B cell (primary cell): ENCODE results near the gene FIBP. TPM values are rescaled to one million over a fixed set of nuclear protein-coding genes. Genes with fewer than 3 reads are reported as not detected.

Source experiments
- ATAC-seq: fragments of 200-7000 bp; cut with Tn5 transposase; one replicate; pipeline ENCODE4 v1.10.0; 2021; ENCODE audit warnings: low read depth, mild to moderate bottlenecking, moderate number of reproducible peaks, moderate library complexity
- CTCF ChIA-PET: fragments of 350-600 bp; sonication (Branson Sonifier 250); formaldehyde crosslinking; loops from one replicate; lab custom pipeline; 2021; ENCODE audit warnings: antibody characterized with exemption, inconsistent platforms; lab: Charles Lee
- POLR2A ChIA-PET: fragments of 350-600 bp; sonication (Branson Sonifier 250); formaldehyde crosslinking; loops from one replicate; lab custom pipeline; 2021; ENCODE audit warnings: antibody characterized with exemption; lab: Charles Lee
- DNase-seq: peaks from one replicate; pipeline ENCODE4 v3.0.0; 2013
- H2AFZ ChIP-seq: 2 replicates; pipeline ENCODE4 v1.6.1; 2012; ENCODE audit warnings: mild to moderate bottlenecking, low read depth, low read length; ENCODE audit not compliant: insufficient read depth, poor library complexity, severe bottlenecking
- H3K27ac ChIP-seq, 2 donors: 1 replicate in 1 of 2; 2 replicates in 1 of 2; pipeline ENCODE4 v1.5.1; 2012 to 2013; ENCODE audit warnings: low read length in 2 of 2, mild to moderate bottlenecking in 2 of 2, moderate library complexity in 1 of 2
- H3K27me3 ChIP-seq, 4 experiments: fragments of 200-600 bp in 1 of 4; sonication (generic) in 1 of 4; replicated peaks in 1 of 4; 1 replicate in 2 of 4; 2 replicates in 2 of 4; pipeline versions ENCODE4 v1.6.1 to v1.7.0; 2013 to 2016; ENCODE audit warnings: low read length in 3 of 4, mild to moderate bottlenecking in 2 of 4, mixed read lengths in 1 of 4, moderate library complexity in 1 of 4; ENCODE audit not compliant: insufficient read depth in 4 of 4, control insufficient read depth in 3 of 4; ENCODE audit errors: control extremely low read depth in 1 of 4
- H3K36me3 ChIP-seq, 2 experiments: replicated peaks in 1 of 2; 1 replicate in 1 of 2; 2 replicates in 1 of 2; pipeline versions ENCODE4 v1.6.1 to v1.7.1; 2013; ENCODE audit warnings: low read length in 1 of 2; ENCODE audit not compliant: insufficient read depth in 2 of 2, control insufficient read depth in 1 of 2; ENCODE audit errors: control extremely low read depth in 1 of 2, extremely low read depth in 1 of 2
- H3K4me1 ChIP-seq, 2 donors: fragments of 200-600 bp in 1 of 2; sonication (generic) in 1 of 2; 1 replicate in 1 of 2; 2 replicates in 1 of 2; pipeline versions ENCODE4 v1.5.1 to v1.6.1; 2013 to 2017; ENCODE audit warnings: low read length in 2 of 2; ENCODE audit not compliant: control insufficient read depth in 2 of 2, insufficient read depth in 2 of 2
- H3K4me2 ChIP-seq: replicated peaks from 2 replicates; pipeline ENCODE3; 2012; ENCODE audit warnings: mild to moderate bottlenecking, low read depth, low read length; ENCODE audit not compliant: poor library complexity, severe bottlenecking
- H3K4me3 ChIP-seq, 5 experiments: fragments of 200-600 bp in 1 of 5; sonication (generic) in 1 of 5; 1 replicate in 3 of 5; 2 replicates in 2 of 5; pipeline versions ENCODE4 v1.5.1 to v1.7.0; 2011 to 2016; ENCODE audit warnings: low read length in 4 of 5, mild to moderate bottlenecking in 4 of 5, low read depth in 2 of 5, control low read depth in 1 of 5, moderate library complexity in 1 of 5; ENCODE audit not compliant: insufficient read depth in 1 of 5; ENCODE audit errors: control extremely low read depth in 1 of 5, extremely low read depth in 1 of 5
- H3K79me2 ChIP-seq: fragments of 200-600 bp; sonication (generic); one replicate; pipeline ENCODE4 v1.6.0; 2016; ENCODE audit warnings: low read length; ENCODE audit not compliant: control insufficient read depth, insufficient read depth
- H3K9ac ChIP-seq: fragments of 200-600 bp; sonication (generic); 2 replicates; pipeline ENCODE4 v1.6.1; 2017; ENCODE audit warnings: mild to moderate bottlenecking, low read length, moderate library complexity
- H3K9me3 ChIP-seq, 3 donors: one replicate each; pipeline versions ENCODE4 v1.6.1 to v1.7.1; 2013; ENCODE audit warnings: low read length in 2 of 3; ENCODE audit not compliant: control insufficient read depth in 2 of 3, insufficient read depth in 1 of 3; ENCODE audit errors: control extremely low read depth in 1 of 3
- H4K20me1 ChIP-seq: 2 replicates; pipeline ENCODE4 v1.6.0; 2012; ENCODE audit warnings: mild to moderate bottlenecking, low read length; ENCODE audit not compliant: insufficient read depth, control insufficient read depth, poor library complexity, severe bottlenecking
- H3K27ac Mint-ChIP-seq: one replicate; pipeline ENCODE4 v1.8.0; 2021; ENCODE audit warnings: mixed read lengths
- H3K27me3 Mint-ChIP-seq: one replicate; pipeline ENCODE4 v1.8.0; 2021; ENCODE audit warnings: mixed read lengths
- H3K4me1 Mint-ChIP-seq: one replicate; pipeline ENCODE4 v1.8.0; 2021; ENCODE audit warnings: mixed read lengths
- H3K4me3 Mint-ChIP-seq: one replicate; pipeline ENCODE4 v1.8.0; 2021; ENCODE audit warnings: mixed read lengths
- H3K9me3 Mint-ChIP-seq: one replicate; pipeline ENCODE4 v1.8.0; 2022; ENCODE audit warnings: mixed read lengths; ENCODE audit not compliant: insufficient read depth
- EZH2 ChIP-seq: IDR thresholded peaks from 2 replicates; pipeline ENCODE4 v1.6.1; 2012; ENCODE audit warnings: borderline replicate concordance, low read depth, mild to moderate bottlenecking, moderate library complexity, low read length; ENCODE audit not compliant: insufficient read depth, poor library complexity, severe bottlenecking
- WGBS: methylation state at CpG from one replicate; pipeline ENCODE4 v1.1.5; 2013; ENCODE audit warnings: missing lambda C conversion rate; ENCODE audit not compliant: insufficient coverage; 5-methylcytosine and 5-hydroxymethylcytosine counted together
- intact Hi-C: fragments of 100-400 bp; cut with micrococcal nuclease; formaldehyde crosslinking; loops from one replicate; pipeline ENCODE4 v1.10.0; 2022
- polyA plus RNA-seq: library from polyadenylated mRNA; depleted of rRNA; stranded (reverse); fragments of >200 nt; gene quantifications from 2 replicates; pipeline ENCODE4 v1.2.3, GENCODE V29; 2012
- total RNA-seq, 2 donors: library from RNA; stranded (reverse); fragments of 120-200 nt in 1 of 2; gene quantifications; 1 replicate in 1 of 2; 2 replicates in 1 of 2; pipeline versions ENCODE4 v1.2.3 to v1.2.4, GENCODE V29; 2013 to 2022
- TF ChIP-seq, protein P1 (sequence below): fragments of 200-600 bp; IDR thresholded peaks from one replicate; pipeline ENCODE4 v1.8.0; 2022; ENCODE audit warnings: antibody characterized with exemption, mild to moderate bottlenecking

Gene FIBP
- total and polyA plus RNA-seq, 2 donors (not counting 1 experiment from before 2014, with no cell fraction given): 63.4 to 128 TPM

DNA sequence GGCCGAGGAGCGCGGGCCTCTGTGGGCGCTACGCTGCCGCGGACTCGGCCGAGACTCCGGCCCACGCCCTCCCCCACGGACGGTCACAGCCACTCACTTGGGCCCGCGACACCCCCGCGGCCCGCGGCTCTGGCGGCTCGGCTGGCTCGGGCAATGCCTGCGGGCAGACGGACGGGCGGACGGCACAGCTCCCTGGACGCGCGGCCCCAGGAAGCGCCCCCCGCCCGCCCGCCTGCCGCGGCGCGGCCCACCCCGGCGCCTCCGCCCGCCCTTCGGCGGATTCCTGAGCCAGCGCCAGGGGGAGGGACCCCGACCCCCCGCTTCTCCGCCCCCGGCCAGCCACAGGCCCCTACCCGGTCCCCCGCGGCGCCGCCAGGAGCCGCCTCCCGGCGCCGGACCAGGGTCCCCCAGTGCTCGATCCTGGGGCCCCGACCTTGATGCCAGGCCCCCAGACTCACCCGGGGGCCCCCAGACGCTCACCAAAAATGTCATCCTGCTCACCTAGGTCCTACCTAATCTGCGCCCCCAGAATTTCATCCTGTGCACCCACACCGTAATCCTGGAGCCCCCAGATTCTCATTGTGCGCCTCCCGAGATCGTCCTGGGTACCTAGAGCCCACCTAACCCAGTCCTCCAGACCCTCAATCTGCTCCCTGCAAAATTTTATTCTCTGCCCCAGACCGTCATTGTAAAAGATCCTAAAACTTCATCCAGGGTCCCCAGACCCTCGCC lies 15.5 kb downstream of the FIBP start, which contains the start of gene EFEMP2:
TSS of gene EFEMP2 (minus strand) at position 215 of the 732 bp plus-strand sequence. CDS start 446 bp downstream, outside the sequence.
- H3K4me2 ChIP-seq: peak within 1 kb of the TSS; percentile 91
- peak within 1 kb of the TSS; percentile 81 to 91 for H3K27ac ChIP-seq
- peak within 1 kb of the TSS; percentile 70 for H3K9ac ChIP-seq
- Mint-ChIP-seq H3K27ac (peak within 1 kb of the TSS; percentile 91), H3K4me1 (peaks cover 26% of the 10 kb centered on the region), H3K4me3 (peak within 1 kb of the TSS; percentile 92), H3K9me3 (no peaks in the 10 kb centered on the region), H3K27me3 (peaks cover 5% of the 10 kb centered on the region)
- 6% methylated on average over 67 of the region's 69 CpGs for WGBS
- TF ChIP-seq, protein P1, sequence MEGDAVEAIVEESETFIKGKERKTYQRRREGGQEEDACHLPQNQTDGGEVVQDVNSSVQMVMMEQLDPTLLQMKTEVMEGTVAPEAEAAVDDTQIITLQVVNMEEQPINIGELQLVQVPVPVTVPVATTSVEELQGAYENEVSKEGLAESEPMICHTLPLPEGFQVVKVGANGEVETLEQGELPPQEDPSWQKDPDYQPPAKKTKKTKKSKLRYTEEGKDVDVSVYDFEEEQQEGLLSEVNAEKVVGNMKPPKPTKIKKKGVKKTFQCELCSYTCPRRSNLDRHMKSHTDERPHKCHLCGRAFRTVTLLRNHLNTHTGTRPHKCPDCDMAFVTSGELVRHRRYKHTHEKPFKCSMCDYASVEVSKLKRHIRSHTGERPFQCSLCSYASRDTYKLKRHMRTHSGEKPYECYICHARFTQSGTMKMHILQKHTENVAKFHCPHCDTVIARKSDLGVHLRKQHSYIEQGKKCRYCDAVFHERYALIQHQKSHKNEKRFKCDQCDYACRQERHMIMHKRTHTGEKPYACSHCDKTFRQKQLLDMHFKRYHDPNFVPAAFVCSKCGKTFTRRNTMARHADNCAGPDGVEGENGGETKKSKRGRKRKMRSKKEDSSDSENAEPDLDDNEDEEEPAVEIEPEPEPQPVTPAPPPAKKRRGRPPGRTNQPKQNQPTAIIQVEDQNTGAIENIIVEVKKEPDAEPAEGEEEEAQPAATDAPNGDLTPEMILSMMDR: no peak
- no peak for TF ChIP-seq EZH2
- DNase-seq (no peak), ATAC-seq (no peak)
- H3K79me2 ChIP-seq: no peaks in the 10 kb centered on the region
- H2AFZ ChIP-seq: peak within 1 kb of the TSS; percentile 85
- peak within 1 kb of the TSS; percentile 52 to 79 (median 63) for H3K4me3 ChIP-seq
- no peaks in the 10 kb centered on the region for H4K20me1 ChIP-seq
- H3K4me1 ChIP-seq: peaks cover 10 to 29% of the 10 kb centered on the region in 2 donors
- H3K36me3 ChIP-seq: no peaks in the 10 kb centered on the region
- no peaks in the 10 kb centered on the region for H3K27me3 ChIP-seq
- ChIA-PET CTCF (interaction anchor here (0.7 to 7.0 kb wide), 5 partner anchors 10 to 21 kb away, joined by 3 to 71 read pairs (median 65); partner anchors contain the start of genes CCDC85B, CFL1, FIBP and MUS81), POLR2A (interaction anchor here (0.6 to 2.3 kb wide), 4 partner anchors 12 to 29 kb away, joined by 4 to 24 read pairs (median 18); partner anchors contain the start of genes CFL1, FIBP and MUS81)
- H3K9me3 ChIP-seq: no peaks in the 10 kb centered on the region
- intact Hi-C loops: loop anchor here (2.0 to 5.0 kb wide), 3 partner anchors 14 to 180 kb away; partner anchors contain the start of genes CFL1, FIBP and SF3B2
